GM21619 (cell line): ENCODE data around the gene FAM131C.
"Not testable (repeated sequence)": the region's sequence is repeated elsewhere in the genome, so short reads cannot be mapped to it uniquely, and the experiment has no call there.

ENCODE experiments used
- ATAC-seq: cut with Tn5 transposase; IDR thresholded peaks from one replicate; pipeline ENCODE4 v1.9.1; 2021; ENCODE audit not compliant: unreplicated experiment

Gene FAM131C

GRCh38 chr1:16107039-16107438, 33.6 kb upstream of the FAM131C start:
- not testable (repeated sequence) for ATAC-seq

- ATAC-seq = no peak
Measured at GRCh38 chr1:16101623-16102022, 28.2 kb upstream of the FAM131C start.

GRCh38 chr1:16099412-16099811, 26.0 kb upstream of the FAM131C start:
- ATAC-seq = no peak

GRCh38 chr1:16095447-16095846, 22.0 kb upstream of the FAM131C start:
- no peak for ATAC-seq

GRCh38 chr1:16094453-16095158, 21.2 kb upstream of the FAM131C start:
- ATAC-seq = no peak

GRCh38 chr1:16093611-16094010, 20.2 kb upstream of the FAM131C start:
- ATAC-seq = no peak

GRCh38 chr1:16092923-16093511, 19.6 kb upstream of the FAM131C start:
- no peak for ATAC-seq

GRCh38 chr1:16092097-16092922, 18.9 kb upstream of the FAM131C start:
- ATAC-seq = no peak

- no peak for ATAC-seq
Measured at GRCh38 chr1:16091296-16091695, 17.8 kb upstream of the FAM131C start.

- ATAC-seq = no peak
Measured at GRCh38 chr1:16090076-16090826, 16.8 kb upstream of the FAM131C start.

- no peak for ATAC-seq
Measured at GRCh38 chr1:16088996-16089395, 15.5 kb upstream of the FAM131C start.

- ATAC-seq = no peak
Measured at GRCh38 chr1:16088351-16088911, 15.0 kb upstream of the FAM131C start.

GRCh38 chr1:16087733-16088132, 14.3 kb upstream of the FAM131C start:
- ATAC-seq = no peak

GRCh38 chr1:16085522-16085921, 12.1 kb upstream of the FAM131C start:
- ATAC-seq = no peak

- no peak for ATAC-seq
Measured at GRCh38 chr1:16083486-16083885, 10.0 kb upstream of the FAM131C start.

GRCh38 chr1:16082283-16083038, 9.0 kb upstream of the FAM131C start:
- no peak for ATAC-seq

GRCh38 chr1:16081636-16082035, 8.2 kb upstream of the FAM131C start:
- ATAC-seq = no peak

GRCh38 chr1:16080422-16081150, 7.1 kb upstream of the FAM131C start:
- ATAC-seq = no peak

GRCh38 chr1:16078925-16079656, 5.6 kb upstream of the FAM131C start:
- ATAC-seq = no peak
